ENCODE data around the gene PCF11.

PCF11 gene

GRCh38 chr11:83158357-83158786 is 1.4 kb downstream of the PCF11 start:
- Histone ChIP-seq H3K4me3 (replicated peaks; ENCODE audit: insufficient read depth, low read length) (peak overlapping the region; percentile 76), H3K27ac (replicated peaks) (peak overlapping the region; percentile 99), H3K27me3 (ENCODE audit: insufficient read depth, poor library complexity, severe bottlenecking) (no peaks in the 10 kb centered on the region)
- no peak for TF ChIP-seq POLR2AphosphoS5 (IDR thresholded peaks at IDR 0.05; ENCODE audit: low read depth)
- no peak for TF ChIP-seq REST (IDR thresholded peaks at IDR 0.05; ENCODE audit: insufficient replicate concordance, low read depth)
- no peak for TF ChIP-seq CTCF (IDR thresholded peaks at IDR 0.05; ENCODE audit: insufficient read depth, low read length)
- TF ChIP-seq SPI1 (IDR thresholded peaks at IDR 0.05; ENCODE audit: borderline replicate concordance, low read depth), result no peak
- TF ChIP-seq GABPA (IDR thresholded peaks at IDR 0.05; ENCODE audit: low read depth), result no peak
- DNase-seq (ENCODE audit: low read depth in 1 of 2, low spot score in 1 of 2), result no peak

GRCh38 chr11:83158965-83159901 is 2.3 kb downstream of the PCF11 start:
- TF ChIP-seq CTCF (IDR thresholded peaks at IDR 0.05; ENCODE audit: insufficient read depth, low read length), result no peak
- TF ChIP-seq REST (IDR thresholded peaks at IDR 0.05; ENCODE audit: insufficient replicate concordance, low read depth), result no peak
- TF ChIP-seq POLR2AphosphoS5 (IDR thresholded peaks at IDR 0.05; ENCODE audit: low read depth), result no peak
- no peak for TF ChIP-seq GABPA (IDR thresholded peaks at IDR 0.05; ENCODE audit: low read depth)
- TF ChIP-seq SPI1 (IDR thresholded peaks at IDR 0.05; ENCODE audit: borderline replicate concordance, low read depth), result no peak
- Histone ChIP-seq H3K27ac (replicated peaks) (peak overlapping the region; percentile 99), H3K27me3 (ENCODE audit: insufficient read depth, poor library complexity, severe bottlenecking) (no peaks in the 10 kb centered on the region), H3K4me3 (replicated peaks; ENCODE audit: insufficient read depth, low read length) (peak overlapping the region; percentile 76)
- no peak for DNase-seq (ENCODE audit: low read depth in 1 of 2, low spot score in 1 of 2)

- Histone ChIP-seq H3K27ac (replicated peaks) (peak overlapping the region; percentile 99; the same call in 1 of the 2 replicates), H3K27me3 (ENCODE audit: insufficient read depth, poor library complexity, severe bottlenecking) (no peaks in the 10 kb centered on the region), H3K4me3 (replicated peaks; ENCODE audit: insufficient read depth, low read length) (peak overlapping the region; percentile 76)
- peak in 1 of 2 experiments; percentile 19 for DNase-seq (ENCODE audit: low read depth in 1 of 2, low spot score in 1 of 2)
- TF ChIP-seq POLR2AphosphoS5 (IDR thresholded peaks at IDR 0.05; ENCODE audit: low read depth) (peak; percentile 38), CTCF (IDR thresholded peaks at IDR 0.05; ENCODE audit: insufficient read depth, low read length) (no peak), REST (IDR thresholded peaks at IDR 0.05; ENCODE audit: insufficient replicate concordance, low read depth) (no peak), GABPA (IDR thresholded peaks at IDR 0.05; ENCODE audit: low read depth) (no peak), SPI1 (IDR thresholded peaks at IDR 0.05; ENCODE audit: borderline replicate concordance, low read depth) (no peak)
Measured at GRCh38 chr11:83159902-83160865, 3.3 kb downstream of the PCF11 start.
